ENCODE results near the gene TRAF3. TPM values are rescaled to one million over a fixed set of nuclear protein-coding genes. Genes with fewer than 3 reads are reported as not detected.

The TRAF3 gene
- total RNA-seq, 1 donor from 2014 or later = 5.7 TPM

GRCh38 chr14:102903889-102904512, 126.8 kb downstream of the TRAF3 start:
- Histone ChIP-seq H3K27me3 (ENCODE audit: control insufficient read depth in 3 of 3, insufficient read depth in 3 of 3, low read length in 3 of 3) (no peaks in the 10 kb centered on the region), H3K9ac (ENCODE audit: low read depth in 1 of 3, low read length in 3 of 3) (no peak overlapping the region), H3K4me1 (ENCODE audit: control insufficient read depth in 3 of 3, insufficient read depth in 3 of 3, low read length in 3 of 3) (no peaks in the 10 kb centered on the region), H3K36me3 (ENCODE audit: control insufficient read depth in 3 of 3, insufficient read depth in 3 of 3, low read length in 3 of 3) (peaks cover 4 to 8% (median 8%) of the 10 kb centered on the region in 3 donors), H3K4me3 (ENCODE audit: low read length in 3 of 3) (no peak overlapping the region), H3K27ac (ENCODE audit: low read depth, low read length) (no peak overlapping the region), H3K9me3 (ENCODE audit: control insufficient read depth in 3 of 3, low read length in 3 of 3) (no peaks in the 10 kb centered on the region)

GRCh38 chr14:102905116-102906108, 128.2 kb downstream of the TRAF3 start:
- H3K9me3 ChIP-seq (ENCODE audit: control insufficient read depth in 3 of 3, low read length in 3 of 3) = no peaks in the 10 kb centered on the region
- H3K9ac ChIP-seq (ENCODE audit: low read depth in 1 of 3, low read length in 3 of 3) = no peak overlapping the region
- no peak overlapping the region for H3K27ac ChIP-seq (ENCODE audit: low read depth, low read length)
- peaks cover 4 to 8% (median 7%) of the 10 kb centered on the region in 3 donors for H3K36me3 ChIP-seq (ENCODE audit: control insufficient read depth in 3 of 3, insufficient read depth in 3 of 3, low read length in 3 of 3)
- no peaks in the 10 kb centered on the region for H3K27me3 ChIP-seq (ENCODE audit: control insufficient read depth in 3 of 3, insufficient read depth in 3 of 3, low read length in 3 of 3)
- no peak overlapping the region for H3K4me3 ChIP-seq (ENCODE audit: low read length in 3 of 3)
- no peaks in the 10 kb centered on the region for H3K4me1 ChIP-seq (ENCODE audit: control insufficient read depth in 3 of 3, insufficient read depth in 3 of 3, low read length in 3 of 3)

- no peaks in the 10 kb centered on the region for H3K27me3 ChIP-seq (ENCODE audit: control insufficient read depth in 3 of 3, insufficient read depth in 3 of 3, low read length in 3 of 3)
- H3K4me1 ChIP-seq (ENCODE audit: control insufficient read depth in 3 of 3, insufficient read depth in 3 of 3, low read length in 3 of 3) = no peaks in the 10 kb centered on the region
- no peaks in the 10 kb centered on the region for H3K9me3 ChIP-seq (ENCODE audit: control insufficient read depth in 3 of 3, low read length in 3 of 3)
- peaks cover 4 to 8% (median 7%) of the 10 kb centered on the region in 3 donors for H3K36me3 ChIP-seq (ENCODE audit: control insufficient read depth in 3 of 3, insufficient read depth in 3 of 3, low read length in 3 of 3)
- no peak overlapping the region for H3K4me3 ChIP-seq (ENCODE audit: low read length in 3 of 3)
- H3K27ac ChIP-seq (ENCODE audit: low read depth, low read length) = no peak overlapping the region
- no peak overlapping the region for H3K9ac ChIP-seq (ENCODE audit: low read depth in 1 of 3, low read length in 3 of 3)
These were observed 129.5 kb downstream of the TRAF3 start for GRCh38 chr14:102906616-102907302.

- Histone ChIP-seq H3K4me3 (ENCODE audit: low read length in 3 of 3) (no peak overlapping the region), H3K9me3 (ENCODE audit: control insufficient read depth in 3 of 3, low read length in 3 of 3) (no peaks in the 10 kb centered on the region), H3K9ac (ENCODE audit: low read depth in 1 of 3, low read length in 3 of 3) (no peak overlapping the region), H3K27ac (ENCODE audit: low read depth, low read length) (no peak overlapping the region), H3K4me1 (ENCODE audit: control insufficient read depth in 3 of 3, insufficient read depth in 3 of 3, low read length in 3 of 3) (no peaks in the 10 kb centered on the region), H3K36me3 (ENCODE audit: control insufficient read depth in 3 of 3, insufficient read depth in 3 of 3, low read length in 3 of 3) (peaks cover 4 to 8% (median 7%) of the 10 kb centered on the region in 3 donors), H3K27me3 (ENCODE audit: control insufficient read depth in 3 of 3, insufficient read depth in 3 of 3, low read length in 3 of 3) (no peaks in the 10 kb centered on the region)
These were observed 130.1 kb downstream of the TRAF3 start for GRCh38 chr14:102907303-102907844.

GRCh38 chr14:102907980-102908730, 130.9 kb downstream of the TRAF3 start:
- H3K4me3 ChIP-seq (ENCODE audit: low read length in 3 of 3) = no peak overlapping the region
- peaks cover 4 to 7% (median 7%) of the 10 kb centered on the region in 3 donors for H3K36me3 ChIP-seq (ENCODE audit: control insufficient read depth in 3 of 3, insufficient read depth in 3 of 3, low read length in 3 of 3)
- no peaks in the 10 kb centered on the region for H3K9me3 ChIP-seq (ENCODE audit: control insufficient read depth in 3 of 3, low read length in 3 of 3)
- H3K9ac ChIP-seq (ENCODE audit: low read depth in 1 of 3, low read length in 3 of 3) = no peak overlapping the region
- H3K27ac ChIP-seq (ENCODE audit: low read depth, low read length) = no peak overlapping the region
- no peaks in the 10 kb centered on the region for H3K27me3 ChIP-seq (ENCODE audit: control insufficient read depth in 3 of 3, insufficient read depth in 3 of 3, low read length in 3 of 3)
- no peaks in the 10 kb centered on the region for H3K4me1 ChIP-seq (ENCODE audit: control insufficient read depth in 3 of 3, insufficient read depth in 3 of 3, low read length in 3 of 3)

- Histone ChIP-seq H3K27ac (ENCODE audit: low read depth, low read length) (no peak overlapping the region), H3K27me3 (ENCODE audit: control insufficient read depth in 3 of 3, insufficient read depth in 3 of 3, low read length in 3 of 3) (no peaks in the 10 kb centered on the region), H3K36me3 (ENCODE audit: control insufficient read depth in 3 of 3, insufficient read depth in 3 of 3, low read length in 3 of 3) (peaks cover 4 to 6% (median 5%) of the 10 kb centered on the region in 3 donors), H3K9me3 (ENCODE audit: control insufficient read depth in 3 of 3, low read length in 3 of 3) (no peaks in the 10 kb centered on the region), H3K4me1 (ENCODE audit: control insufficient read depth in 3 of 3, insufficient read depth in 3 of 3, low read length in 3 of 3) (no peaks in the 10 kb centered on the region), H3K9ac (ENCODE audit: low read depth in 1 of 3, low read length in 3 of 3) (no peak overlapping the region), H3K4me3 (ENCODE audit: low read length in 3 of 3) (no peak overlapping the region)
These were observed 131.7 kb downstream of the TRAF3 start for GRCh38 chr14:102908766-102909455.

GRCh38 chr14:102909462-102909861, 132.2 kb downstream of the TRAF3 start:
- Histone ChIP-seq H3K9me3 (ENCODE audit: control insufficient read depth in 3 of 3, low read length in 3 of 3) (no peaks in the 10 kb centered on the region), H3K36me3 (ENCODE audit: control insufficient read depth in 3 of 3, insufficient read depth in 3 of 3, low read length in 3 of 3) (peaks cover 4 to 5% (median 4%) of the 10 kb centered on the region in 3 donors), H3K9ac (ENCODE audit: low read depth in 1 of 3, low read length in 3 of 3) (no peak overlapping the region), H3K27me3 (ENCODE audit: control insufficient read depth in 3 of 3, insufficient read depth in 3 of 3, low read length in 3 of 3) (no peaks in the 10 kb centered on the region), H3K4me3 (ENCODE audit: low read length in 3 of 3) (no peak overlapping the region), H3K4me1 (ENCODE audit: control insufficient read depth in 3 of 3, insufficient read depth in 3 of 3, low read length in 3 of 3) (no peaks in the 10 kb centered on the region), H3K27ac (ENCODE audit: low read depth, low read length) (no peak overlapping the region)

GRCh38 chr14:102909911-102910310, 132.7 kb downstream of the TRAF3 start:
- no peaks in the 10 kb centered on the region for H3K27me3 ChIP-seq (ENCODE audit: control insufficient read depth in 3 of 3, insufficient read depth in 3 of 3, low read length in 3 of 3)
- no peaks in the 10 kb centered on the region for H3K4me1 ChIP-seq (ENCODE audit: control insufficient read depth in 3 of 3, insufficient read depth in 3 of 3, low read length in 3 of 3)
- H3K27ac ChIP-seq (ENCODE audit: low read depth, low read length) = no peak overlapping the region
- no peak overlapping the region for H3K4me3 ChIP-seq (ENCODE audit: low read length in 3 of 3)
- no peaks in the 10 kb centered on the region for H3K9me3 ChIP-seq (ENCODE audit: control insufficient read depth in 3 of 3, low read length in 3 of 3)
- H3K9ac ChIP-seq (ENCODE audit: low read depth in 1 of 3, low read length in 3 of 3) = no peak overlapping the region
- peaks cover 4 to 5% (median 4%) of the 10 kb centered on the region in 3 donors for H3K36me3 ChIP-seq (ENCODE audit: control insufficient read depth in 3 of 3, insufficient read depth in 3 of 3, low read length in 3 of 3)

GRCh38 chr14:102910442-102910841, 133.2 kb downstream of the TRAF3 start:
- H3K27ac ChIP-seq (ENCODE audit: low read depth, low read length) = no peak overlapping the region
- H3K27me3 ChIP-seq (ENCODE audit: control insufficient read depth in 3 of 3, insufficient read depth in 3 of 3, low read length in 3 of 3) = no peaks in the 10 kb centered on the region

More at GRCh38 chr14:102910442-102910841, 133.2 kb downstream of the TRAF3 start:
- Histone ChIP-seq H3K4me1 (ENCODE audit: control insufficient read depth in 3 of 3, insufficient read depth in 3 of 3, low read length in 3 of 3) (no peaks in the 10 kb centered on the region), H3K9ac (ENCODE audit: low read depth in 1 of 3, low read length in 3 of 3) (no peak overlapping the region), H3K9me3 (ENCODE audit: control insufficient read depth in 3 of 3, low read length in 3 of 3) (no peaks in the 10 kb centered on the region), H3K36me3 (ENCODE audit: control insufficient read depth in 3 of 3, insufficient read depth in 3 of 3, low read length in 3 of 3) (peaks cover 0 to under 1% (median under 1%) of the 10 kb centered on the region in 3 donors), H3K4me3 (ENCODE audit: low read length in 3 of 3) (no peak overlapping the region)

Measured in skeletal muscle tissue (tissue), 4 donors.